Liver (tissue), 3 donors: ENCODE measurements around the gene TREML2.
"Not testable (repeated sequence)": the region's sequence is repeated elsewhere in the genome, so short reads cannot be mapped to it uniquely, and the experiment has no call there.

ENCODE experiments used
- GABPA ChIP-seq, 2 donors: IDR thresholded peaks in 1 of 2; conservative IDR thresholded peaks in 1 of 2; 2 replicates each; pipeline ENCODE4 v1.6.1; 2016; ENCODE audit warnings: antibody characterized with exemption in 2 of 2, mild to moderate bottlenecking in 1 of 2, moderate library complexity in 1 of 2
- HNF4A ChIP-seq, 2 donors: conservative IDR thresholded peaks; 2 replicates each; pipeline ENCODE4 v1.6.1; 2016; ENCODE audit warnings: antibody characterized with exemption in 2 of 2, mild to moderate bottlenecking in 2 of 2
- HNF4G ChIP-seq: IDR thresholded peaks from 2 replicates; pipeline ENCODE4 v1.6.1; 2016; ENCODE audit warnings: antibody characterized with exemption
- JUND ChIP-seq, 2 donors: IDR thresholded peaks; 2 replicates each; pipeline ENCODE4 v1.6.1; 2016; ENCODE audit warnings: antibody characterized with exemption in 2 of 2
- NR2F2 ChIP-seq: IDR thresholded peaks from 2 replicates; pipeline ENCODE4 v1.6.1; 2016; ENCODE audit warnings: antibody characterized with exemption
- RXRA ChIP-seq, 2 donors: IDR thresholded peaks; 2 replicates each; pipeline ENCODE4 v1.6.1; 2017 to 2018; ENCODE audit warnings: antibody characterized with exemption in 2 of 2, mild to moderate bottlenecking in 1 of 2
- SP1 ChIP-seq: IDR thresholded peaks from 2 replicates; pipeline ENCODE4 v1.6.1; 2018; ENCODE audit warnings: antibody characterized with exemption, mild to moderate bottlenecking
- TAF1 ChIP-seq: conservative IDR thresholded peaks from 2 replicates; pipeline ENCODE4 v1.6.1; 2016; ENCODE audit warnings: antibody characterized with exemption, mild to moderate bottlenecking
- YY1 ChIP-seq: IDR thresholded peaks from 2 replicates; pipeline ENCODE4 v1.6.1; 2016; ENCODE audit warnings: antibody characterized with exemption, mild to moderate bottlenecking
- TF ChIP-seq, protein P1 (sequence below): fragments of 150-350 bp; IDR thresholded peaks from 2 replicates; pipeline ENCODE4 v1.5.1; 2017; ENCODE audit warnings: improper control_type of control experiment, low read depth, low read length; ENCODE audit not compliant: missing input control
- TF ChIP-seq, protein P2 (sequence below): IDR thresholded peaks from 2 replicates; pipeline ENCODE4 v1.6.1; 2016; ENCODE audit warnings: antibody characterized with exemption
- TF ChIP-seq, protein P3 (sequence below): IDR thresholded peaks from 2 replicates; pipeline ENCODE4 v1.6.1; 2016; ENCODE audit warnings: antibody characterized with exemption
- TF ChIP-seq, protein P4 (sequence below): IDR thresholded peaks from 2 replicates; pipeline ENCODE4 v1.6.1; 2016; ENCODE audit warnings: antibody characterized with exemption, mild to moderate bottlenecking
- donor health status: healthy.
- donor health status: healthy.

DNA sequence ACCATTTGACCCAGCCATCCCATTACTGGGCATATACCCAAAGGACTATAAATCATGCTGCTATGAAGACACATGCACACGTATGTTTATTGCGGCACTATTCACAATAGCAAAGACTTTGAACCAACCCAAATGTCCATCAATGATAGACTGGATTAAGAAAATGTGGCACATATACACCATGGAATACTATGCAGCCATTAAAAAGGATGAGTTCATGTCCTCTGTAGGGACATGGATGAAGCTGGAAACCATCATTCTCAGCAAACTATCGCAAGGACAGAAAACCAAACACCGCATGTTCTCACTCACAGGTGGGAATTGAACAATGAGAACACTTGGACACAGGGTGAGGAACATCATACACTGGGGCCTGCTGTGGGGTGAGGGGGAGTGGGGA, 45.6 kb upstream of the TREML2 start:
- TF ChIP-seq HNF4A (conservative IDR thresholded peaks at IDR 0.05); RXRA (IDR thresholded peaks at IDR 0.05); NR2F2; SP1; GABPA (IDR thresholded peaks at IDR 0.05 in 1 of 2, conservative IDR thresholded peaks at IDR 0.05 in 1 of 2); JUND (IDR thresholded peaks at IDR 0.05); TAF1; YY1; HNF4G: not testable (repeated sequence)
- TF ChIP-seq, protein P1, sequence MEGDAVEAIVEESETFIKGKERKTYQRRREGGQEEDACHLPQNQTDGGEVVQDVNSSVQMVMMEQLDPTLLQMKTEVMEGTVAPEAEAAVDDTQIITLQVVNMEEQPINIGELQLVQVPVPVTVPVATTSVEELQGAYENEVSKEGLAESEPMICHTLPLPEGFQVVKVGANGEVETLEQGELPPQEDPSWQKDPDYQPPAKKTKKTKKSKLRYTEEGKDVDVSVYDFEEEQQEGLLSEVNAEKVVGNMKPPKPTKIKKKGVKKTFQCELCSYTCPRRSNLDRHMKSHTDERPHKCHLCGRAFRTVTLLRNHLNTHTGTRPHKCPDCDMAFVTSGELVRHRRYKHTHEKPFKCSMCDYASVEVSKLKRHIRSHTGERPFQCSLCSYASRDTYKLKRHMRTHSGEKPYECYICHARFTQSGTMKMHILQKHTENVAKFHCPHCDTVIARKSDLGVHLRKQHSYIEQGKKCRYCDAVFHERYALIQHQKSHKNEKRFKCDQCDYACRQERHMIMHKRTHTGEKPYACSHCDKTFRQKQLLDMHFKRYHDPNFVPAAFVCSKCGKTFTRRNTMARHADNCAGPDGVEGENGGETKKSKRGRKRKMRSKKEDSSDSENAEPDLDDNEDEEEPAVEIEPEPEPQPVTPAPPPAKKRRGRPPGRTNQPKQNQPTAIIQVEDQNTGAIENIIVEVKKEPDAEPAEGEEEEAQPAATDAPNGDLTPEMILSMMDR: not testable (repeated sequence)
- TF ChIP-seq, protein P2, sequence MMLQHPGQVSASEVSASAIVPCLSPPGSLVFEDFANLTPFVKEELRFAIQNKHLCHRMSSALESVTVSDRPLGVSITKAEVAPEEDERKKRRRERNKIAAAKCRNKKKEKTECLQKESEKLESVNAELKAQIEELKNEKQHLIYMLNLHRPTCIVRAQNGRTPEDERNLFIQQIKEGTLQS: not testable (repeated sequence)
- TF ChIP-seq, protein P3, sequence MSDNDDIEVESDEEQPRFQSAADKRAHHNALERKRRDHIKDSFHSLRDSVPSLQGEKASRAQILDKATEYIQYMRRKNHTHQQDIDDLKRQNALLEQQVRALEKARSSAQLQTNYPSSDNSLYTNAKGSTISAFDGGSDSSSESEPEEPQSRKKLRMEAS: not testable (repeated sequence)
- TF ChIP-seq, protein P4, sequence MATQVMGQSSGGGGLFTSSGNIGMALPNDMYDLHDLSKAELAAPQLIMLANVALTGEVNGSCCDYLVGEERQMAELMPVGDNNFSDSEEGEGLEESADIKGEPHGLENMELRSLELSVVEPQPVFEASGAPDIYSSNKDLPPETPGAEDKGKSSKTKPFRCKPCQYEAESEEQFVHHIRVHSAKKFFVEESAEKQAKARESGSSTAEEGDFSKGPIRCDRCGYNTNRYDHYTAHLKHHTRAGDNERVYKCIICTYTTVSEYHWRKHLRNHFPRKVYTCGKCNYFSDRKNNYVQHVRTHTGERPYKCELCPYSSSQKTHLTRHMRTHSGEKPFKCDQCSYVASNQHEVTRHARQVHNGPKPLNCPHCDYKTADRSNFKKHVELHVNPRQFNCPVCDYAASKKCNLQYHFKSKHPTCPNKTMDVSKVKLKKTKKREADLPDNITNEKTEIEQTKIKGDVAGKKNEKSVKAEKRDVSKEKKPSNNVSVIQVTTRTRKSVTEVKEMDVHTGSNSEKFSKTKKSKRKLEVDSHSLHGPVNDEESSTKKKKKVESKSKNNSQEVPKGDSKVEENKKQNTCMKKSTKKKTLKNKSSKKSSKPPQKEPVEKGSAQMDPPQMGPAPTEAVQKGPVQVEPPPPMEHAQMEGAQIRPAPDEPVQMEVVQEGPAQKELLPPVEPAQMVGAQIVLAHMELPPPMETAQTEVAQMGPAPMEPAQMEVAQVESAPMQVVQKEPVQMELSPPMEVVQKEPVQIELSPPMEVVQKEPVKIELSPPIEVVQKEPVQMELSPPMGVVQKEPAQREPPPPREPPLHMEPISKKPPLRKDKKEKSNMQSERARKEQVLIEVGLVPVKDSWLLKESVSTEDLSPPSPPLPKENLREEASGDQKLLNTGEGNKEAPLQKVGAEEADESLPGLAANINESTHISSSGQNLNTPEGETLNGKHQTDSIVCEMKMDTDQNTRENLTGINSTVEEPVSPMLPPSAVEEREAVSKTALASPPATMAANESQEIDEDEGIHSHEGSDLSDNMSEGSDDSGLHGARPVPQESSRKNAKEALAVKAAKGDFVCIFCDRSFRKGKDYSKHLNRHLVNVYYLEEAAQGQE: not testable (repeated sequence)
